ENCODE measurements around the gene NUTM1.

DNA sequence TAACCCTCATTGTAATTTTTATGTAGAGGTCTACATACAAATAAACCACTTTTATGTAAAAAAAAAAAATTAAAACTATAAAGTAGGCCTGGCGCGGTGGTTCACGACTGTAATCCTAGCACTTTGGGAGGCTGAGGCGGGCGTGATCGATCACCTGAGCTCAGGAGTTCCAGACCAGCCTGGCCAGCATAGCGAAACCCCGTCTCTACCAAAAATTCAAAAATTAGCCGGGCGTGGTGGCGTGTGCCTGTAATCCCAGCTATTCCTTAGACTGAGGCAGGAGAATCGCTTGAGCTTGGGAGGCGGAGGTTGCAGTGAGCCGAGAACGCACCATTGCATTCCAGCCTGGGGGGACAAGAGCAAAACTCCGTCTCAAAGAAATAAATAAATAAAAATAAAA lies 4.8 kb upstream of the NUTM1 start:
- TF ChIP-seq GATA3 (IDR thresholded peaks at IDR 0.05; ENCODE audit: low read depth, low read length) (no peak), GATA2 (IDR thresholded peaks at IDR 0.05; ENCODE audit: low read depth, low read length) (no peak)
